Stimulated activated CD8-positive, alpha-beta memory T cell treated with anti-CD3 and anti-CD28 coated beads, Interleukin-4, amount 100 ng/mL, for 24 hours (primary cell): ENCODE data around the gene GNG7.
A peak's percentile ranks its signal among the peaks of the same experiment; 100 is the strongest.
"Not testable (repeated sequence)": the region's sequence is repeated elsewhere in the genome, so short reads cannot be mapped to it uniquely, and the experiment has no call there.

ENCODE experiments used
- DNase-seq: peaks from one replicate; pipeline ENCODE4 v3.0.0-alpha.2; 2020; ENCODE audit warnings: low read depth

GNG7 gene

GRCh38 chr19:2484178-2484937 lies 218.1 kb downstream of the GNG7 start:
- no peak for DNase-seq

- DNase-seq: no peak
These were observed 218.9 kb downstream of the GNG7 start for GRCh38 chr19:2483484-2484151.

- no peak for DNase-seq
These were observed 219.4 kb downstream of the GNG7 start for GRCh38 chr19:2483084-2483483.

- DNase-seq: no peak
These were observed 220.0 kb downstream of the GNG7 start for GRCh38 chr19:2482354-2483038.

GRCh38 chr19:2481466-2481865 lies 221.0 kb downstream of the GNG7 start:
- DNase-seq: no peak

GRCh38 chr19:2479556-2480194 lies 222.8 kb downstream of the GNG7 start:
- no peak for DNase-seq

- peak; percentile 70 for DNase-seq
These were observed 223.5 kb downstream of the GNG7 start for GRCh38 chr19:2478756-2479555.

GRCh38 chr19:2478278-2478755 lies 224.2 kb downstream of the GNG7 start:
- no peak for DNase-seq

- no peak for DNase-seq
These were observed 224.7 kb downstream of the GNG7 start for GRCh38 chr19:2477732-2478191.

- DNase-seq: no peak
These were observed 225.3 kb downstream of the GNG7 start for GRCh38 chr19:2477141-2477710.

GRCh38 chr19:2476451-2477140 lies 225.9 kb downstream of the GNG7 start:
- DNase-seq: peak; percentile 66

- peak; percentile 95 for DNase-seq
These were observed 226.6 kb downstream of the GNG7 start, which contains the start of gene GADD45B for GRCh38 chr19:2475702-2476450. Gene GADD45B, plus strand, starts transcription at chr19:2476127. Its CDS starts 232 bp downstream, at chr19:2476359.

GRCh38 chr19:2475018-2475701 lies 227.3 kb downstream of the GNG7 start:
- DNase-seq: peak; percentile 59

- DNase-seq: peak; percentile 93
These were observed 228.1 kb downstream of the GNG7 start for GRCh38 chr19:2474232-2475017.

GRCh38 chr19:2469915-2470200 lies 232.6 kb downstream of the GNG7 start:
- not testable (repeated sequence) for DNase-seq

- no peak for DNase-seq
These were observed 233.2 kb downstream of the GNG7 start for GRCh38 chr19:2469102-2469914.

GRCh38 chr19:2468596-2468995 lies 233.9 kb downstream of the GNG7 start:
- no peak for DNase-seq
